Upper lobe of left lung (tissue), 4 donors: ENCODE results near the gene SPSB1.

Experiments used
- CTCF ChIP-seq, 6 experiments: fragments of 450-650 bp in 4 of 6; fragments of 200-600 bp in 2 of 6; sonication (generic) in 2 of 6; IDR thresholded peaks; one replicate each; pipeline ENCODE4 v1.5.1; 2016 to 2019; ENCODE audit warnings: antibody characterized with exemption in 6 of 6
- EP300 ChIP-seq, 4 donors: sonication (generic); formaldehyde crosslinking; IDR thresholded peaks; one replicate each; pipeline ENCODE4 v1.5.1; 2017; ENCODE audit warnings: antibody characterized with exemption in 4 of 4, control low read depth in 2 of 4
- POLR2A ChIP-seq, 4 donors: fragments of 450-650 bp; IDR thresholded peaks; one replicate each; pipeline ENCODE4 v1.5.1; 2016 to 2017; ENCODE audit warnings: antibody characterized with exemption in 4 of 4, mild to moderate bottlenecking in 2 of 4
- POLR2AphosphoS5 ChIP-seq, 2 donors: sonication (generic); formaldehyde crosslinking; IDR thresholded peaks; one replicate each; pipeline ENCODE4 v1.5.1; 2017; ENCODE audit warnings: antibody characterized with exemption in 2 of 2

GRCh38 chr1:9302745-9303524 is 10.2 kb downstream of the SPSB1 start:
- TF ChIP-seq CTCF (IDR thresholded peaks at IDR 0.05) (peak in 2 of 6 experiments; percentile 8 to 9), POLR2AphosphoS5 (IDR thresholded peaks at IDR 0.05) (peak in 1 of 2 donors; percentile 49), EP300 (IDR thresholded peaks at IDR 0.05) (peak in 2 of 4 donors; percentile 30 to 92), POLR2A (IDR thresholded peaks at IDR 0.05) (no peak)
